ENCODE results near the gene NAV3.

NAV3 gene

DNA sequence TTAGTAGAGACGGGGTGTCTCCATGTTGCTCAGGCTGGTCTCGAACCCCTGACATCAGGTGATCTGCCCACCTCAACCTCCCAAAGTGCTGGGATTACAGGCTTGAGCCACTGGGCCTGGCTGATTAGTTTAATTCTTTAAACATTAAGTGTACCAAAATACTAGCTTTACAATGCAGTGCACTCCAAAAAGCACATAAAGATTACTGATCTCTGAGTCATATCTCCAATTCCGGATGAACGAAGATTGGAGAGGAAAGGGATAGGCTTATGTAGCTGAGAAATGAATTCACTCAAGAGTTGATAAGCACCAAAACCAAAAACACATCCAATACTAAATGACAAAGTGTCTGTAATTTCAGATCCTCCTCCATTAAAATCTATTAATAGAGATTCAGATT, 15.1 kb downstream of the NAV3 start:
- Histone ChIP-seq H3K36me3 (ENCODE audit: control insufficient read depth, insufficient read depth, low read length, severe bottlenecking) (no peaks in the 10 kb centered on the region), H3K4me3 (ENCODE audit: low read length) (no peak overlapping the region), H3K4me1 (ENCODE audit: control insufficient read depth, insufficient read depth, low read length) (peaks cover 43% of the 10 kb centered on the region), H3K9ac (ENCODE audit: low read length) (no peak overlapping the region), H3K27me3 (replicated peaks; ENCODE audit: control insufficient read depth, insufficient read depth, low read length) (no peaks in the 10 kb centered on the region), H3K9me3 (ENCODE audit: control insufficient read depth, low read length) (no peaks in the 10 kb centered on the region)
- DNase-seq (ENCODE audit: low read depth) = peak; percentile 61

GRCh38 chr12:77847060-77847541, 16.4 kb downstream of the NAV3 start:
- Histone ChIP-seq H3K27me3 (replicated peaks; ENCODE audit: control insufficient read depth, insufficient read depth, low read length) (no peaks in the 10 kb centered on the region), H3K4me3 (ENCODE audit: low read length) (peak overlapping the region; percentile 39), H3K4me1 (ENCODE audit: control insufficient read depth, insufficient read depth, low read length) (peaks cover 40% of the 10 kb centered on the region), H3K9me3 (ENCODE audit: control insufficient read depth, low read length) (no peaks in the 10 kb centered on the region), H3K36me3 (ENCODE audit: control insufficient read depth, insufficient read depth, low read length, severe bottlenecking) (no peaks in the 10 kb centered on the region), H3K9ac (ENCODE audit: low read length) (no peak overlapping the region)
- DNase-seq (ENCODE audit: low read depth) = peak; percentile 80

DNA sequence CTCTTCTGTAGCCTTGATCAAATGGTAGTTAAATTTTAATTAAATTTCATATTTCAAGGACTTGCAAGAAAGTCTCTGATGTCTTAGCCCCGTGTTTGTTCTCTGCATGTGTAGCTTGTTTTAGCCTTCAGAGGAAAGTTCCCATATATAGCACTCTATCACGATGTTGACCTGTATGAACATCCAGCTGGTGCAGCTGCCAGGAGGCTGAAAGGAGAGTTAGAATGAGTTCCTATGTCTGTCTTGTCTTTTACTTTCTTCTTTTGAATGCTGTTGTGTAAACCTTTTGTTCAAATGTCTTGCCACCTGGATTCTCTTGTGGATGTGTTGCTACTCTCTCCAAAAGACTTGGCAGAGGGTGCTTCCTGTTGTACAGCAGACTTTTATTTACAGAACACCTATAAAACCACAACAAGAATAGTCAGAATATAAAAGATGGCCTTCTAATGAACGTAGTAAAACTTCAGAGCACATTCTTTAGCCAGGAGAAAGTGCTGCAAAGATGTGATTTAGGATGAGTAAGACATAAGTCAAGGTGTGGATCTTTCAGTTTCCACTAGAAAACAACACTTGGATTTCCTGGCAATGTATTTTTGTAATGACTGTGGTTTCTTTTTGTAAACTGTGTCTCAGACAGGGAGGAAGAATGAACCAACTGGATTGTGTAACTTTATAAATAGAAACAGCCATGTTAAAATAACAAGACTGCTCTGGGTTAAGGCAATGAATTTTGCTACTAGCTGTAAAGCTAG, 17.2 kb downstream of the NAV3 start:
- DNase-seq (ENCODE audit: low read depth) = peak; percentile 91
- H3K9ac ChIP-seq (ENCODE audit: low read length) = peak overlapping the region; percentile 34
- H3K27me3 ChIP-seq (replicated peaks; ENCODE audit: control insufficient read depth, insufficient read depth, low read length) = no peaks in the 10 kb centered on the region
- no peaks in the 10 kb centered on the region for H3K9me3 ChIP-seq (ENCODE audit: control insufficient read depth, low read length)
- no peaks in the 10 kb centered on the region for H3K36me3 ChIP-seq (ENCODE audit: control insufficient read depth, insufficient read depth, low read length, severe bottlenecking)
- H3K4me3 ChIP-seq (ENCODE audit: low read length) = peak overlapping the region; percentile 39
- peaks cover 33% of the 10 kb centered on the region for H3K4me1 ChIP-seq (ENCODE audit: control insufficient read depth, insufficient read depth, low read length)

- H3K4me3 ChIP-seq (ENCODE audit: low read length) = no peak overlapping the region
- no peaks in the 10 kb centered on the region for H3K9me3 ChIP-seq (ENCODE audit: control insufficient read depth, low read length)
- no peak for DNase-seq (ENCODE audit: low read depth)
- H3K9ac ChIP-seq (ENCODE audit: low read length) = no peak overlapping the region
- H3K4me1 ChIP-seq (ENCODE audit: control insufficient read depth, insufficient read depth, low read length) = peaks cover 33% of the 10 kb centered on the region
- no peaks in the 10 kb centered on the region for H3K36me3 ChIP-seq (ENCODE audit: control insufficient read depth, insufficient read depth, low read length, severe bottlenecking)
- H3K27me3 ChIP-seq (replicated peaks; ENCODE audit: control insufficient read depth, insufficient read depth, low read length) = no peaks in the 10 kb centered on the region
Observed at GRCh38 chr12:77850129-77850528, 19.4 kb downstream of the NAV3 start.

DNA sequence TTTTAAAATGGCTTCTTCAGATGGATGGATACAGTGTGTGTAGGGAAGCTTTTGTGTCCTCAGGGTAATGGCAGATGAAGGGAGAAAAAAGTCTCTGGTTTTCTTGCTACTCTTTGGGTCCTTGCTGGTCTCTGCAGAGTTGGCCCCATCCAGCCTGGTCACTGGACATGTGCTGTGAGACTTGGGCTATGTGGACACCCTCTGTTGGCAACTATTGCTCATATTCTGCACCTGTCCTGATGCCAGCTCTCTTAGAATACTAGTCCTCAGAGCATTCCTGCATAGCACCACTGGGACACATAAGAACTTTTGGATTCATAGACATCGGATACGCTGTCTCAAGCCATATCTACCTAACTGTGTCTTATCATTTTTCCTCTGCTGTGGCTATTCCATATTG, 20.0 kb downstream of the NAV3 start:
- Histone ChIP-seq H3K4me3 (ENCODE audit: low read length) (no peak overlapping the region), H3K27me3 (replicated peaks; ENCODE audit: control insufficient read depth, insufficient read depth, low read length) (no peaks in the 10 kb centered on the region), H3K36me3 (ENCODE audit: control insufficient read depth, insufficient read depth, low read length, severe bottlenecking) (no peaks in the 10 kb centered on the region), H3K4me1 (ENCODE audit: control insufficient read depth, insufficient read depth, low read length) (peaks cover 36% of the 10 kb centered on the region), H3K9ac (ENCODE audit: low read length) (no peak overlapping the region), H3K9me3 (ENCODE audit: control insufficient read depth, low read length) (no peaks in the 10 kb centered on the region)
- DNase-seq (ENCODE audit: low read depth) = no peak

DNA sequence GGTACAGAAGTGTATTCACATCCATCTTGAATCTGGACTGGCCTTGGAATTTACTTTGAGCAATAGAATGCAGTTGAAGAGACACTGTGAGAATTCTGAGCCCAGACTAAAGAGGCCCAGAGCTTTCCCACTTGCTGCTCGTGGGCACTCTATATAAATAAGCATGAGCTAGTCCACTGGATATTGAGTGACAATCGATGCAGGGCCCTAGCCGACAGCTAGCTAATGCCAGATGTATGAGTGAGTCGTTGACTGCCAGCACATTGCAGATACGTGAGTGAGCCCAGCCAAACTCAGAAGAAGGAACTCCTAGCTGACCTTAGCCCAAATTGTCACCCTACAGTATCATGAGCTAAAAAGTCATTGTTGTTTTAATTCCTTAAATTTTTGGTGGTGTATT, 24.9 kb downstream of the NAV3 start:
- Histone ChIP-seq H3K4me1 (ENCODE audit: control insufficient read depth, insufficient read depth, low read length) (peaks cover 23% of the 10 kb centered on the region), H3K9me3 (ENCODE audit: control insufficient read depth, low read length) (no peaks in the 10 kb centered on the region), H3K36me3 (ENCODE audit: control insufficient read depth, insufficient read depth, low read length, severe bottlenecking) (no peaks in the 10 kb centered on the region), H3K4me3 (ENCODE audit: low read length) (no peak overlapping the region), H3K27me3 (replicated peaks; ENCODE audit: control insufficient read depth, insufficient read depth, low read length) (no peaks in the 10 kb centered on the region), H3K9ac (ENCODE audit: low read length) (no peak overlapping the region)
- peak; percentile 31 for DNase-seq (ENCODE audit: low read depth)

DNA sequence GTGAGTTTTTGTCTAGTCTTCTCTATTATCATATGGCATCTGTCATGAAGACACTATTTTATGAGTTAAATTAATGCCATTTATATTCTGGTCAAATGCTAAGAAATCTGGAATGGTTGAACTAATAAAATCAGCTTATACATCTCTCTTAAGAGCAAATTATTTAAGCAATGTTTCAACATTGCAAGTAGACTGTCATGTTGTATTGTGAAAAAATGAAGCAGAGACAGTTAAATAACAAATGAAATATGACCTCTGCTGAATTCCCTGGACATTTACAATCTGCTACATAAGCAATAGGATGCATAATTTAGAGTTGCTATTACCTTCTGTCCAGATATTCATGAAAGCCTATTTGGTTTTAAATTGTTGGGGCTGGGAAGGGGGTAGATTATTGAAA, 30.6 kb downstream of the NAV3 start:
- no peaks in the 10 kb centered on the region for H3K27me3 ChIP-seq (replicated peaks; ENCODE audit: control insufficient read depth, insufficient read depth, low read length)
- DNase-seq (ENCODE audit: low read depth) = no peak
- no peaks in the 10 kb centered on the region for H3K9me3 ChIP-seq (ENCODE audit: control insufficient read depth, low read length)
- peaks cover 30% of the 10 kb centered on the region for H3K4me1 ChIP-seq (ENCODE audit: control insufficient read depth, insufficient read depth, low read length)
- no peak overlapping the region for H3K4me3 ChIP-seq (ENCODE audit: low read length)
- no peaks in the 10 kb centered on the region for H3K36me3 ChIP-seq (ENCODE audit: control insufficient read depth, insufficient read depth, low read length, severe bottlenecking)
- no peak overlapping the region for H3K9ac ChIP-seq (ENCODE audit: low read length)

GRCh38 chr12:77865178-77865577, 34.5 kb downstream of the NAV3 start:
- Histone ChIP-seq H3K9me3 (ENCODE audit: control insufficient read depth, low read length) (no peaks in the 10 kb centered on the region), H3K4me3 (ENCODE audit: low read length) (no peak overlapping the region), H3K36me3 (ENCODE audit: control insufficient read depth, insufficient read depth, low read length, severe bottlenecking) (no peaks in the 10 kb centered on the region), H3K4me1 (ENCODE audit: control insufficient read depth, insufficient read depth, low read length) (peaks cover 23% of the 10 kb centered on the region), H3K27me3 (replicated peaks; ENCODE audit: control insufficient read depth, insufficient read depth, low read length) (no peaks in the 10 kb centered on the region), H3K9ac (ENCODE audit: low read length) (no peak overlapping the region)
- no peak for DNase-seq (ENCODE audit: low read depth)

- H3K27me3 ChIP-seq (replicated peaks; ENCODE audit: control insufficient read depth, insufficient read depth, low read length) = no peaks in the 10 kb centered on the region
- no peak overlapping the region for H3K9ac ChIP-seq (ENCODE audit: low read length)
- no peaks in the 10 kb centered on the region for H3K4me1 ChIP-seq (ENCODE audit: control insufficient read depth, insufficient read depth, low read length)
- no peak for DNase-seq (ENCODE audit: low read depth)
- no peaks in the 10 kb centered on the region for H3K9me3 ChIP-seq (ENCODE audit: control insufficient read depth, low read length)
- no peaks in the 10 kb centered on the region for H3K36me3 ChIP-seq (ENCODE audit: control insufficient read depth, insufficient read depth, low read length, severe bottlenecking)
- no peak overlapping the region for H3K4me3 ChIP-seq (ENCODE audit: low read length)
Observed at GRCh38 chr12:77878901-77879300, 48.2 kb downstream of the NAV3 start.

GRCh38 chr12:77882709-77883108, 52.0 kb downstream of the NAV3 start:
- Histone ChIP-seq H3K4me1 (ENCODE audit: control insufficient read depth, insufficient read depth, low read length) (no peaks in the 10 kb centered on the region), H3K4me3 (ENCODE audit: low read length) (no peak overlapping the region), H3K36me3 (ENCODE audit: control insufficient read depth, insufficient read depth, low read length, severe bottlenecking) (no peaks in the 10 kb centered on the region), H3K9me3 (ENCODE audit: control insufficient read depth, low read length) (no peaks in the 10 kb centered on the region), H3K9ac (ENCODE audit: low read length) (no peak overlapping the region), H3K27me3 (replicated peaks; ENCODE audit: control insufficient read depth, insufficient read depth, low read length) (no peaks in the 10 kb centered on the region)
- no peak for DNase-seq (ENCODE audit: low read depth)

- no peaks in the 10 kb centered on the region for H3K36me3 ChIP-seq (ENCODE audit: control insufficient read depth, insufficient read depth, low read length, severe bottlenecking)
- H3K9ac ChIP-seq (ENCODE audit: low read length) = no peak overlapping the region
- DNase-seq (ENCODE audit: low read depth) = peak; percentile 47
- H3K4me1 ChIP-seq (ENCODE audit: control insufficient read depth, insufficient read depth, low read length) = peaks cover under 1% of the 10 kb centered on the region
- H3K9me3 ChIP-seq (ENCODE audit: control insufficient read depth, low read length) = no peaks in the 10 kb centered on the region
- H3K4me3 ChIP-seq (ENCODE audit: low read length) = no peak overlapping the region
- no peaks in the 10 kb centered on the region for H3K27me3 ChIP-seq (replicated peaks; ENCODE audit: control insufficient read depth, insufficient read depth, low read length)
Observed at GRCh38 chr12:77888611-77889010, 57.9 kb downstream of the NAV3 start.

All from adipocyte (in vitro differentiated cells).